ENCODE results near the gene STIM1. TPM values are rescaled to one million over a fixed set of nuclear protein-coding genes. Genes with fewer than 3 reads are reported as not detected.

STIM1 gene
- total RNA-seq, 1 experiment from 2014 or later, result 15.2 TPM

DNA sequence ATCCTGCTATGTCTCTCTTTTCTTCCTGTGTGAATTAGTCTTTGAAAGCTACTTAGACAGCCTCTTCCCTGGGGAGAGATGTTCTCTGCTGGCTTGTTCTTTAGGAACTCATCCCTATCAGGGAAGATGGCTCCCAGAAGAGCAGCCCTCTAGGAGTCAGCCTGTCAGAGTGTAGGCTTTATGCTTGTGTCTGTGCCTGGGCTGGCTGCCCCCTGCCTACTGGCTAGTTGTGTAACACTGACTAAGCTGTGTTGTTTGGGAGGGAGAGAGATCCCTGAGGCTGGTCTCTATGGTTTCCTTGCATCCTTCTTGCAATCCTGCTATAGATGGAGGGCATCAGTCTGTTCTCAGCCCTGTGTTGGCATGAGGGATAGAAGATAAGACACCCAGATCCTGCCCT, 112.2 kb downstream of the STIM1 start:
- Mint-ChIP-seq H3K9me3 (no peaks in the 10 kb centered on the region), H3K4me3 (no peak overlapping the region), H3K4me1 (no peaks in the 10 kb centered on the region; a peak in 1 of 4 replicates), H3K27ac (no peak overlapping the region; a peak in 1 of 7 replicates), H3K36me3 (ENCODE audit: insufficient read depth in 1 of 3, low read depth in 3 of 3) (no peaks in the 10 kb centered on the region; a peak in 1 of 7 replicates), H3K27me3 (ENCODE audit: low read depth) (no peaks in the 10 kb centered on the region)
- Histone ChIP-seq H3K27me3 (ENCODE audit: insufficient read depth, low read length) (no peaks in the 10 kb centered on the region), H3K79me2 (ENCODE audit: insufficient read depth, low read length) (no peaks in the 10 kb centered on the region), H3K4me1 (ENCODE audit: insufficient read depth, low read length) (no peaks in the 10 kb centered on the region), H2BK20ac (ENCODE audit: low read depth, low read length, poor library complexity, severe bottlenecking) (no peak overlapping the region), H2AFZ (ENCODE audit: low read length) (no peak overlapping the region), H4K20me1 (ENCODE audit: control insufficient read depth, insufficient read depth, insufficient read length) (no peaks in the 10 kb centered on the region), H3K56ac (ENCODE audit: insufficient read length, low read depth, low read length) (no peak overlapping the region), H3K79me1 (ENCODE audit: insufficient read depth, low read depth, low read length, poor library complexity, severe bottlenecking) (no peaks in the 10 kb centered on the region), H2BK5ac (ENCODE audit: insufficient read length, low read length) (no peak overlapping the region), H3K18ac (ENCODE audit: insufficient read length, low read depth, low read length) (no peak overlapping the region), H3K14ac (ENCODE audit: insufficient read depth, low read length) (no peak overlapping the region), H2AK5ac (ENCODE audit: insufficient read length, low read length) (no peak overlapping the region), H3K27ac (ENCODE audit: insufficient read length, low read depth, low read length) (no peak overlapping the region), H3K4ac (ENCODE audit: low read depth, low read length) (no peak overlapping the region), H3K23me2 (ENCODE audit: insufficient read length, low read depth, low read length, poor library complexity, severe bottlenecking) (no peaks in the 10 kb centered on the region), H4K8ac (replicated peaks; ENCODE audit: insufficient read length, low read depth, low read length) (no peak overlapping the region), H3K9ac (ENCODE audit: extremely low read depth, insufficient read length, low read length) (no peak overlapping the region), H2BK120ac (ENCODE audit: low read depth, low read length, poor library complexity, severe bottlenecking) (no peak overlapping the region), H3T11ph (ENCODE audit: low read length) (no peak overlapping the region), H3K4me2 (ENCODE audit: insufficient read depth, insufficient read length, low read length) (no peak overlapping the region), H3K9me3 (ENCODE audit: control insufficient read depth, low read depth, low read length) (no peaks in the 10 kb centered on the region), H2BK12ac (ENCODE audit: insufficient read length, low read depth, low read length) (no peak overlapping the region), H4K5ac (ENCODE audit: insufficient read length, low read depth, low read length) (no peak overlapping the region), H2BK15ac (ENCODE audit: low read depth, low read length) (no peak overlapping the region), H4K91ac (ENCODE audit: insufficient read length, low read depth, low read length) (no peak overlapping the region), H3K23ac (ENCODE audit: insufficient read length, low read depth, low read length) (no peak overlapping the region)
- DNase-seq, result no peak
- TF ChIP-seq, protein P1, sequence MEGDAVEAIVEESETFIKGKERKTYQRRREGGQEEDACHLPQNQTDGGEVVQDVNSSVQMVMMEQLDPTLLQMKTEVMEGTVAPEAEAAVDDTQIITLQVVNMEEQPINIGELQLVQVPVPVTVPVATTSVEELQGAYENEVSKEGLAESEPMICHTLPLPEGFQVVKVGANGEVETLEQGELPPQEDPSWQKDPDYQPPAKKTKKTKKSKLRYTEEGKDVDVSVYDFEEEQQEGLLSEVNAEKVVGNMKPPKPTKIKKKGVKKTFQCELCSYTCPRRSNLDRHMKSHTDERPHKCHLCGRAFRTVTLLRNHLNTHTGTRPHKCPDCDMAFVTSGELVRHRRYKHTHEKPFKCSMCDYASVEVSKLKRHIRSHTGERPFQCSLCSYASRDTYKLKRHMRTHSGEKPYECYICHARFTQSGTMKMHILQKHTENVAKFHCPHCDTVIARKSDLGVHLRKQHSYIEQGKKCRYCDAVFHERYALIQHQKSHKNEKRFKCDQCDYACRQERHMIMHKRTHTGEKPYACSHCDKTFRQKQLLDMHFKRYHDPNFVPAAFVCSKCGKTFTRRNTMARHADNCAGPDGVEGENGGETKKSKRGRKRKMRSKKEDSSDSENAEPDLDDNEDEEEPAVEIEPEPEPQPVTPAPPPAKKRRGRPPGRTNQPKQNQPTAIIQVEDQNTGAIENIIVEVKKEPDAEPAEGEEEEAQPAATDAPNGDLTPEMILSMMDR (conservative IDR thresholded peaks at IDR 0.05), result no peak

Measured in H9 (cell line).